Heart left ventricle (tissue), 13 donors: ENCODE measurements around the gene COL26A1.

Source experiments
- POLR2A ChIP-seq, 2 donors: fragments of 450-650 bp; IDR thresholded peaks; one replicate each; pipeline ENCODE4 v1.6.1; 2017; ENCODE audit warnings: antibody characterized with exemption in 2 of 2, mild to moderate bottlenecking in 2 of 2, moderate library complexity in 2 of 2
- TF ChIP-seq, protein P1 (sequence below), 12 donors: fragments of 200-600 bp; sonication (generic) in 4 of 12; IDR thresholded peaks; one replicate each; pipeline versions ENCODE4 v1.5.0 to v1.8.0; 2018 to 2022; ENCODE audit warnings: antibody characterized with exemption in 12 of 12, mild to moderate bottlenecking in 5 of 12
- donor health status: ischemic (EF 13 %, LVEDD 7.1; RV severe dilation, severe dysfunction).
- donor health status: DM: no; HTN: yes; CAD: no.
- donor health status: DM: no; HTN: no; CAD: no.
- donor health status: ischemic (EF 25% LVEDD 6.9; RV normal size, moderate dysfunction).
- donor health status: ischemic (EF 25% LVEDD 5.7; RV mildly dilated, moderate dysfunction).
- donor health status: ischemic (EF 35%, LVEDD 5.7; RV mildly dilated, moderate dysfunction).
- donor health status: nonischemic (EF 11% LVEDD 7.7; RV severe dilation, severe dysfunction).
- donor health status: DM: yes; HTN: yes; CAD: no.
- donor health status: PGD.
- donor health status: ischemic (EF 29% LVEDD 5.4; RV normal size, mild dysfunction).
- donor health status: nonischemic (EF 23%, LVEDD 6.1; RV moderate dilation, normal function).

DNA sequence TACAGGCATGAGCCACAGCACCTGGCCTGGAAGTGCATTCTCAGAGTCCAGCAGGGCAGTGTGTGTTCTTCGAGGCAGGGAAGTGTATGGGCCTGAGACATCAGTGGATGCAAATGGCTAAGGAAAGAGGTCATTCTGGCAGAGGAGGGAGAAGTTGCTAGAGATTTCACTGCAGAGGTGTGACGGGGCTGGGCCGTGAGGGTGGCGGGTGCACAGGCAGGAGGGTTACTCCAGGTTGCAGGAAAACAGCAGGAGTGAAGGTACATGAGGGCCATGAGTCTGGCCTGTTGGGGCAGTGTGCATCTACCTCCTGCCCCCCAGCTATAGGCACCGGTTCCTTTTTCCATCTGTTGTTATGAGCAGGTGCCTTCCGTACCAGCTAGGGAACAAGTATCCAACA lies 29.3 kb downstream of the COL26A1 start:
- TF ChIP-seq, protein P1, sequence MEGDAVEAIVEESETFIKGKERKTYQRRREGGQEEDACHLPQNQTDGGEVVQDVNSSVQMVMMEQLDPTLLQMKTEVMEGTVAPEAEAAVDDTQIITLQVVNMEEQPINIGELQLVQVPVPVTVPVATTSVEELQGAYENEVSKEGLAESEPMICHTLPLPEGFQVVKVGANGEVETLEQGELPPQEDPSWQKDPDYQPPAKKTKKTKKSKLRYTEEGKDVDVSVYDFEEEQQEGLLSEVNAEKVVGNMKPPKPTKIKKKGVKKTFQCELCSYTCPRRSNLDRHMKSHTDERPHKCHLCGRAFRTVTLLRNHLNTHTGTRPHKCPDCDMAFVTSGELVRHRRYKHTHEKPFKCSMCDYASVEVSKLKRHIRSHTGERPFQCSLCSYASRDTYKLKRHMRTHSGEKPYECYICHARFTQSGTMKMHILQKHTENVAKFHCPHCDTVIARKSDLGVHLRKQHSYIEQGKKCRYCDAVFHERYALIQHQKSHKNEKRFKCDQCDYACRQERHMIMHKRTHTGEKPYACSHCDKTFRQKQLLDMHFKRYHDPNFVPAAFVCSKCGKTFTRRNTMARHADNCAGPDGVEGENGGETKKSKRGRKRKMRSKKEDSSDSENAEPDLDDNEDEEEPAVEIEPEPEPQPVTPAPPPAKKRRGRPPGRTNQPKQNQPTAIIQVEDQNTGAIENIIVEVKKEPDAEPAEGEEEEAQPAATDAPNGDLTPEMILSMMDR (IDR thresholded peaks at IDR 0.05): no peak
- no peak for TF ChIP-seq POLR2A (IDR thresholded peaks at IDR 0.05)
